RPMI8226 (cell line): ENCODE results near the gene PRIM2.
"Not testable (repeated sequence)": the region's sequence is repeated elsewhere in the genome, so short reads cannot be mapped to it uniquely, and the experiment has no call there.

ENCODE experiments used
- DNase-seq: peaks from one replicate; pipeline ENCODE4 v3.0.0-alpha.2; 2015

The PRIM2 gene

GRCh38 chr6:57515171-57515570, 197.7 kb downstream of the PRIM2 start:
- DNase-seq = not testable (repeated sequence)

DNA sequence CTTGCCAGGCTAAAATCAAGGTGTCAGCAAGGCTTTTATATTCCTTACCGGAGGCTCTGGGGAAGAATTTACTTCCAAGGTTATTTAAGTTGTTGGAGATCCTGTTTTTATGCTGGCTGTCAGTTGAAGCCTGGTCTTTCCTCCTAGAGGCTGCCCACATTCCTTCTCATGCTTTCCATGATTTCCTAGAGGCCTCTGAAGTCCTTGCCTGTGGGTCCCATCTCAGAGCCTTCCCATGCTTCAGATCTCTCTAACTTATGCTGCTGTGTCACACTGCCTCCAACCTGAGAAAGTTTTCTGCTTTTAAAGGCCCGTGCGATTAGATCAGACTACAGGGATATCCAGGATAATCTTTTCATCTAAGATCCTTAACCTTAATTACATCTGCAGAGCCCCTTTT, 198.4 kb downstream of the PRIM2 start:
- not testable (repeated sequence) for DNase-seq

GRCh38 chr6:57516776-57517175, 199.3 kb downstream of the PRIM2 start:
- not testable (repeated sequence) for DNase-seq

GRCh38 chr6:57519198-57519597, 201.8 kb downstream of the PRIM2 start:
- DNase-seq = not testable (repeated sequence)

GRCh38 chr6:57521085-57521484, 203.7 kb downstream of the PRIM2 start:
- DNase-seq = not testable (repeated sequence)

DNA sequence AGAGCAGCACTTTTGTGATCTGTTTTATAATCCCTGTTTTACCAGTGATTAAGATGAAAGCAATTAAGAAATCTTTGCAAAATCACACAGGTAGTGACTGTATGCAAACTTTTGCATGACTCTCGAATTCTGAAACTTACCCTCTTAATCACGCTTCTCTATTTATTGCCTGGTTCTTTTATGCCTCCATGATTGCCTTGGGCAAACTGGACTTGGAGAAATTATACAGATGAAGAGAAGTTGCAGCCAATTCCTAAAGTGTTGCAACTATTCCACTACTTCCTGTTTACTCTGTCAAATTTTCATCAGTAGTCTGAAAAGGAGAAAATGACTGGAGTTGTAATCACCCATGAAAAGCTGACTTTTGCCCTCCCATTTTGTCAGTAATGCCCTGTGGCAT, 205.8 kb downstream of the PRIM2 start:
- DNase-seq = not testable (repeated sequence)

GRCh38 chr6:57529755-57530154, 212.3 kb downstream of the PRIM2 start:
- not testable (repeated sequence) for DNase-seq

- DNase-seq = not testable (repeated sequence)
These were observed 215.2 kb downstream of the PRIM2 start for GRCh38 chr6:57532660-57533059.

- not testable (repeated sequence) for DNase-seq
These were observed 217.7 kb downstream of the PRIM2 start for GRCh38 chr6:57535121-57535520.

DNA sequence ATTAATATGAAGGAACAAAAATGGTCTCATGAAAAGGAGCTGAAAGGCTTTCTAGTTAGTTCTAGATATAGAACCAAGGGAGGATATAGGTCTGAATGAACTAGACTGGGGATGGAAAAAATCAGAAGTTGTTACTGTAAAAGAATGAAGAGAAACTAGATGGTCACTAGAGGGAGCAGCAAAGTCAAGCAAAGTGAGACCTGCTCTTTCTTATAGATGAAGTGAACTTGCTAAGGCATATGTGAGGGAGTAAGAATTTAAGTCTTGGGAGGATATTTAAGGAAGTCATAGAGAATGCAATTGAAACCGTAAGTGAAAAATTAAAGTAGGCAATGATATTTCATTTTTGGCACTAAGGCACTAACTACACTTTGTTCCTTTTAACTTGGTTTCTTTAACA, 218.6 kb downstream of the PRIM2 start:
- peak; percentile 6 for DNase-seq

DNA sequence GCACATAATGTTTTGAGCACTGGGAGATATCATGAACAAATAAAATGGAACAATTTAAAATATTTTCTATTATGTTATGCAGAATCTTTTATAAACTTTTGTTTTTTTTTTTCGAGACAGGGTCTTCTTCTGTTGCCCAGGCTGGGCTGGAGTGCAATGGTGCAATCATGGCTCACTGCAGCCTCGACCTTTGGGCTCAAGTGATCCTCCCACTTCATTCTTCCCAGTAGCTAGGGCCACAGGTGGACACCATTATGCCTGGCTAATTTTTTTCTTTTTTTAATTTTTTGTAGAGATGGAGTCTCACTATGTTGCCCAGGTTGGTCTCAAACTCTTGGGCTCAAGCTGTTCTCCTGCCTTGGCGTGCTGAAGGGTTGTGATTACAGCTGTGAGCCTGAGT, 220.5 kb downstream of the PRIM2 start:
- not testable (repeated sequence) for DNase-seq

- DNase-seq = not testable (repeated sequence)
These were observed 234.5 kb downstream of the PRIM2 start for GRCh38 chr6:57551961-57552360.

- not testable (repeated sequence) for DNase-seq
These were observed 240.4 kb downstream of the PRIM2 start for GRCh38 chr6:57557855-57558254.

GRCh38 chr6:57559170-57559569, 241.7 kb downstream of the PRIM2 start:
- DNase-seq = not testable (repeated sequence)

DNA sequence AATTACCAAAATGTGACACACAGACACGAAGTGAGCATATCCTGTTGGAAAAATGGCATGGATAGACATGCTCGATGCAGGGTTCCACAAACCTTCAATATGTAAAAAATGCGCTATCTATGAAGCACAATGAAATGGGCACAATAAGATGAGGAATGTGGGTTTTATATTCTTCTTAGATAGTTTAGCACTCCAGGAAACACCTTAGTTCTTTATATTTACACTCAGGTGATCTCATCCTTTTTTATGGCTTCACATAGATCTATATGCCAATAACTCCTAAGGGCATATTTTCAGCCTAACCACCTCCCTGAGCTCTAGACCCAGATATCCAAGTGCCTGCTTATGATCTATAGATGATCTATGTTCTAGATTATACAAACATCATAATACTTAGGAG, 244.8 kb downstream of the PRIM2 start:
- not testable (repeated sequence) for DNase-seq

DNA sequence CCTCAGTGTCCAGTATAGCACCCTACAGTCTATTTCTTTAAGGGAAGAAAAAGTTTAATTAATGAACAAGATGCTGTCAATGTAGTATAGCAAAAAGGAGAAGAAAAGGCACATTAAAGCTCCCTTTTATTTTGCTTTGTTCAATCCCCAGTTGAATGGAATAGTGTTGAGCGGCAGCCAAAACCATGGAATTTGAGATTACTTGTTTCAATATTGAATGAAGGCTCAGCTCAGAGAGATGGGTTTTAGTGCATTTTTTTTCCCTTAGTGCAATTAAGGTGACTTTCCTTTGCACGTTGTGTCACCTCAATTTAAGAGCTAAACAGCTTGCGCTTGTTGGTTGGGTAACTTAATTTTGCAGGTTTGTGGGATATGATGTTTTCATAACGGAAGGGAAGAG, 254.7 kb downstream of the PRIM2 start:
- DNase-seq = not testable (repeated sequence)

GRCh38 chr6:57572844-57573243, 255.4 kb downstream of the PRIM2 start:
- DNase-seq = not testable (repeated sequence)

DNA sequence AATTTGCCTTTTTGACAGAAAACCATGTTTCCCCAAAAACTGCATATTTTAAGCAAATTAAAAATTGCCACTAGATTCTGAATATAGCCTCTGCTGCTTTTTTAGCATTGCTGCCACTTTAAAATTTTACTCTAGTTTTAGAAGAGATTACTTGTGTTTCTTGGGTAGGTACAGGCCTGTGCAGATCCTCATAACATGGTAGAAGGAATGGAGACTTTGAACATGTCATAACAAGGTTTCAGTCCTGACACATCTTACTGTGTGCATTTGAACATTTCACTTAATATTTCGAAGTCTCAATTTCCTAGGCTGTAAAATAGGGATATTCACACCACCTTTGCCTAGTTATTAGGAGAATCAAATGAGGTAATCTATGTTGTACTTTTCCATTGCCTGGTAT, 259.6 kb downstream of the PRIM2 start:
- DNase-seq = not testable (repeated sequence)

GRCh38 chr6:57579489-57579888, 262.1 kb downstream of the PRIM2 start:
- not testable (repeated sequence) for DNase-seq

GRCh38 chr6:57581586-57581985, 264.2 kb downstream of the PRIM2 start:
- not testable (repeated sequence) for DNase-seq

DNA sequence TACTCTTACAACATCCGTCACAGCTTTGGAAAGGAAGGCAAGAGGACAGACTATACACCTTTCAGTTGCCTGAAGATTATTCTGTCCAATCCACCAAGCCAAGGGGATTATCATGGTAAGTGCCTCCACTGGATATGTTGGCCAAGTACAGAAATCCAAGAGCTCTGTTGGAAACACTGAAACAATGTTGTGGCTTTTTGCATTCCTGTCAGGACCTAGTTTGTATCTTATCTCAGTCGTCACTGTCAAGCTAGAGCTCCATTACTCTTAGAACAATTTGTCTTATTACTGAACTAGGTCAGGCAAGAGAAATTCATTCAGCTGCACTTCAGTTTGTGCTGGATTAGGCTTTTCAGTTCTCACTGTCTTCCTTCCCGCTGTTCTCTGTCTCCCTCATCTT, 283.7 kb downstream of the PRIM2 start:
- DNase-seq = not testable (repeated sequence)

DNA sequence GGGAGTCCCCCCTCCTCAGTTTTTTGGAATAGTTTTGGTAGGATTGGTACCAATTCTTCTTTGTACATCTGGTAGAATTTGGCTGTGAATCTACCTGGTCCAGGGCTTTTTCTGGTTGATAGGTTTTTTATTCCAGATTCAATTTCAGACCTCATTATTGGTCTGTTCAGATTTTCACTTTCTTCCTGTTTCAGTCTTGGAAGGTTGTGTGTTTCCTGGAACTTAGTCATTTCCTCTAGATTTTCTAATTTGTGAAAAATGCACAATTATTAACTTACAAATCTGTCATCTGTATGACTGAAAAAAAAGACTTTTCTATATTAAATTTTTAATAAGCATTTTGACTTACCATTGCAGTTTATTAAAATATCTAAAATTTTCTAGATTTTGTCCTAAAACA, 287.9 kb downstream of the PRIM2 start:
- DNase-seq = not testable (repeated sequence)

- not testable (repeated sequence) for DNase-seq
These were observed 288.9 kb downstream of the PRIM2 start for GRCh38 chr6:57606331-57606730.

- not testable (repeated sequence) for DNase-seq
These were observed 293.2 kb downstream of the PRIM2 start for GRCh38 chr6:57610612-57611011.

- not testable (repeated sequence) for DNase-seq
These were observed 301.5 kb downstream of the PRIM2 start for GRCh38 chr6:57618959-57619358.

DNA sequence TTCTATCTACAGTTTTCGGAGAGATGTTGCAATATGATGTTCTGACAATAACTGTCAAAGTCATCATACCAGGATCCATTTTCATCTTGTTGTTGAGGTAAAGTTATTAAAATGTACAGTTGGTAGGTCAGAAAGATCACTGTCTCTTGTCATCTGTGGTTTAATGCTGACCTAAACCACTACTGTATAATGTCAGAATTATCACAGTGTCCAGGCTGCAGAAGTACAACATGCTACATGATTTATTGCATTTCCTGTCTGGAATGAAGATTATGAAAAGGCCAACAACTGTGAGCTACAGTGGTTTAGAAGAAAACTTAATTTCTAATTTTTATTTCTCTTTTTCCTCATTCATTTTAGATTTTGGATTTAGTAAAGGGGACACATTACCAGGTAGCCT, 314.3 kb downstream of the PRIM2 start:
- not testable (repeated sequence) for DNase-seq
